HL-60 (cell line): ENCODE results near the gene CHL1.

Experiments used
- SPI1 ChIP-seq: IDR thresholded peaks from 2 replicates; pipeline ENCODE4 v1.6.1; 2012; ENCODE audit warnings: low read depth, mild to moderate bottlenecking, borderline replicate concordance
- TF ChIP-seq, protein P1 (sequence below): IDR thresholded peaks from one replicate; pipeline ENCODE4 v1.5.1; 2011; ENCODE audit warnings: low read length, control low read depth, inconsistent platforms; ENCODE audit not compliant: insufficient read depth

DNA sequence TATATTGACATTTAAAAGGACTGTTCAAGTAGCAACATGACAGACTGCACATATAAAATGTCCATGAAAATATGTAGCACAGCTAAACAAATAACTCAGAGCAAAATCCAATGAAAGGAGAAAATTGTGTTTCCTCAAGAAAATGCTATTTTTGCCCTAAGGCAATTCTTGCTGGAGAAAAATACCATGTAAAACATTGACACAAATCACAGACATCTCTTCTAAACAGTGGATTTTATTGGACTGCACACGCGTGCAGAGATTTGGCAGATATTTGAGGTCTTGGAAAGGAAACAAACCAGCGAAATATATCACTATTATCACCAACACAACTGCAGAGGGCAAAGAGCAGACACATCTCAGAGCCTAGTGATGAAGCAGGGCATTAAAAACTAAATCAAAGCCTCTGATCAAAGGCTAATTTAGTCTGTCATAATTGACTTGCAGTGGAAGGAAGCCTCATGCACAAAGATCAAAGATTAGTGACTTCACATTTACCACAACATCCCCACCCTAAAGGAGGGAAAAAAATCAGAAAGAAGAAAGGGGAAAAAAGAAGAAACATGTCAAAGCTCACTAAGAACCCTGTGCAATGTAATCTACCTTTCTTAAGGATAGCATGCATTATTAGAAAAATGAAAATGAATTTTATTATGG, 52.4 kb downstream of the CHL1 start:
- TF ChIP-seq, protein P1, sequence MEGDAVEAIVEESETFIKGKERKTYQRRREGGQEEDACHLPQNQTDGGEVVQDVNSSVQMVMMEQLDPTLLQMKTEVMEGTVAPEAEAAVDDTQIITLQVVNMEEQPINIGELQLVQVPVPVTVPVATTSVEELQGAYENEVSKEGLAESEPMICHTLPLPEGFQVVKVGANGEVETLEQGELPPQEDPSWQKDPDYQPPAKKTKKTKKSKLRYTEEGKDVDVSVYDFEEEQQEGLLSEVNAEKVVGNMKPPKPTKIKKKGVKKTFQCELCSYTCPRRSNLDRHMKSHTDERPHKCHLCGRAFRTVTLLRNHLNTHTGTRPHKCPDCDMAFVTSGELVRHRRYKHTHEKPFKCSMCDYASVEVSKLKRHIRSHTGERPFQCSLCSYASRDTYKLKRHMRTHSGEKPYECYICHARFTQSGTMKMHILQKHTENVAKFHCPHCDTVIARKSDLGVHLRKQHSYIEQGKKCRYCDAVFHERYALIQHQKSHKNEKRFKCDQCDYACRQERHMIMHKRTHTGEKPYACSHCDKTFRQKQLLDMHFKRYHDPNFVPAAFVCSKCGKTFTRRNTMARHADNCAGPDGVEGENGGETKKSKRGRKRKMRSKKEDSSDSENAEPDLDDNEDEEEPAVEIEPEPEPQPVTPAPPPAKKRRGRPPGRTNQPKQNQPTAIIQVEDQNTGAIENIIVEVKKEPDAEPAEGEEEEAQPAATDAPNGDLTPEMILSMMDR = no peak
- no peak for TF ChIP-seq SPI1
